GM13977 (cell line): Measurements from ENCODE around the gene SMC4.

Experiments
- DNase-seq: peaks from one replicate; pipeline ENCODE4 v3.0.0; 2012; ENCODE audit warnings: low spot score
- in situ Hi-C: fragments of 300-500 bp; cut with MboI; formaldehyde crosslinking; loops from one replicate; pipeline ENCODE4 v1.12.0; 2022; ENCODE audit warnings: low sequenced_read_pairs, low pct_unique_long_range_greater_than_20kb, mixed read lengths, inconsistent platforms; ENCODE audit not compliant: unreplicated experiment
- TF ChIP-seq, protein P1 (sequence below): IDR thresholded peaks from 2 replicates; pipeline ENCODE4 v1.5.1; 2012; ENCODE audit warnings: mild to moderate bottlenecking, control low read depth; ENCODE audit not compliant: insufficient read depth; ENCODE audit errors: extremely low read depth, missing control alignments

SMC4 gene

GRCh38 chr3:160437083-160437455 is 37.6 kb downstream of the SMC4 start:
- in situ Hi-C loops = no loop called here
- no peak for DNase-seq
- TF ChIP-seq, protein P1, sequence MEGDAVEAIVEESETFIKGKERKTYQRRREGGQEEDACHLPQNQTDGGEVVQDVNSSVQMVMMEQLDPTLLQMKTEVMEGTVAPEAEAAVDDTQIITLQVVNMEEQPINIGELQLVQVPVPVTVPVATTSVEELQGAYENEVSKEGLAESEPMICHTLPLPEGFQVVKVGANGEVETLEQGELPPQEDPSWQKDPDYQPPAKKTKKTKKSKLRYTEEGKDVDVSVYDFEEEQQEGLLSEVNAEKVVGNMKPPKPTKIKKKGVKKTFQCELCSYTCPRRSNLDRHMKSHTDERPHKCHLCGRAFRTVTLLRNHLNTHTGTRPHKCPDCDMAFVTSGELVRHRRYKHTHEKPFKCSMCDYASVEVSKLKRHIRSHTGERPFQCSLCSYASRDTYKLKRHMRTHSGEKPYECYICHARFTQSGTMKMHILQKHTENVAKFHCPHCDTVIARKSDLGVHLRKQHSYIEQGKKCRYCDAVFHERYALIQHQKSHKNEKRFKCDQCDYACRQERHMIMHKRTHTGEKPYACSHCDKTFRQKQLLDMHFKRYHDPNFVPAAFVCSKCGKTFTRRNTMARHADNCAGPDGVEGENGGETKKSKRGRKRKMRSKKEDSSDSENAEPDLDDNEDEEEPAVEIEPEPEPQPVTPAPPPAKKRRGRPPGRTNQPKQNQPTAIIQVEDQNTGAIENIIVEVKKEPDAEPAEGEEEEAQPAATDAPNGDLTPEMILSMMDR = no peak

- no peak for DNase-seq
- in situ Hi-C loops = no loop called here
- TF ChIP-seq, protein P1 = no peak
Measured at GRCh38 chr3:160440687-160441086, 41.2 kb downstream of the SMC4 start.

GRCh38 chr3:160444411-160444810 is 45.0 kb downstream of the SMC4 start:
- TF ChIP-seq, protein P1 = no peak
- in situ Hi-C loops = no loop called here
- no peak for DNase-seq

GRCh38 chr3:160445854-160446253 is 46.4 kb downstream of the SMC4 start:
- TF ChIP-seq, protein P1 = no peak
- no peak for DNase-seq
- in situ Hi-C loops = no loop called here

GRCh38 chr3:160446522-160447056 is 47.1 kb downstream of the SMC4 start:
- TF ChIP-seq, protein P1 = no peak
- in situ Hi-C loops = no loop called here
- DNase-seq = no peak

- no peak for DNase-seq
- TF ChIP-seq, protein P1 = no peak
- in situ Hi-C loops = no loop called here
Measured at GRCh38 chr3:160447544-160447943, 48.1 kb downstream of the SMC4 start.
